Adrenal gland (tissue), 5 donors: Measurements from ENCODE around the gene LKAAEAR1.

Experiments used
- CTCF ChIP-seq, 6 experiments: fragments of 450-650 bp in 4 of 6; fragments of 200-600 bp in 2 of 6; sonication (generic) in 1 of 6; IDR thresholded peaks; 1 replicate in 5 of 6; 2 replicates in 1 of 6; pipeline versions ENCODE4 v1.5.1 to v1.8.0; 2016 to 2021; ENCODE audit warnings: antibody characterized with exemption in 6 of 6, mild to moderate bottlenecking in 2 of 6, moderate library complexity in 1 of 6
- POLR2A ChIP-seq, 2 donors: fragments of 450-650 bp; IDR thresholded peaks; one replicate each; pipeline ENCODE4 v1.6.1; 2017; ENCODE audit warnings: antibody characterized with exemption in 2 of 2, mild to moderate bottlenecking in 2 of 2, moderate library complexity in 1 of 2
- donor health status: DM: no; HTN: no; CAD: no.

GRCh38 chr20:64115171-64115911 lies 31.1 kb upstream of the LKAAEAR1 start:
- TF ChIP-seq CTCF (IDR thresholded peaks at IDR 0.05): no peak
- no peak for TF ChIP-seq POLR2A (IDR thresholded peaks at IDR 0.05)
